GM12864 (cell line): Measurements from ENCODE around the gene ZNF57.

Experiments
- DNase-seq: peaks from one replicate; pipeline ENCODE4 v3.0.0-alpha.2; 2011; ENCODE audit warnings: low read depth
- H3K4me3 ChIP-seq: 2 replicates; pipeline ENCODE4 v1.5.1; 2011; ENCODE audit warnings: mild to moderate bottlenecking, low read depth, low read length, control low read depth
- TF ChIP-seq, protein P1 (sequence below): IDR thresholded peaks from 2 replicates; pipeline ENCODE4 v1.5.1; 2011; ENCODE audit warnings: low read depth, mild to moderate bottlenecking, moderate library complexity, low read length, control low read depth, inconsistent platforms; ENCODE audit errors: missing control alignments

ZNF57 gene

DNA sequence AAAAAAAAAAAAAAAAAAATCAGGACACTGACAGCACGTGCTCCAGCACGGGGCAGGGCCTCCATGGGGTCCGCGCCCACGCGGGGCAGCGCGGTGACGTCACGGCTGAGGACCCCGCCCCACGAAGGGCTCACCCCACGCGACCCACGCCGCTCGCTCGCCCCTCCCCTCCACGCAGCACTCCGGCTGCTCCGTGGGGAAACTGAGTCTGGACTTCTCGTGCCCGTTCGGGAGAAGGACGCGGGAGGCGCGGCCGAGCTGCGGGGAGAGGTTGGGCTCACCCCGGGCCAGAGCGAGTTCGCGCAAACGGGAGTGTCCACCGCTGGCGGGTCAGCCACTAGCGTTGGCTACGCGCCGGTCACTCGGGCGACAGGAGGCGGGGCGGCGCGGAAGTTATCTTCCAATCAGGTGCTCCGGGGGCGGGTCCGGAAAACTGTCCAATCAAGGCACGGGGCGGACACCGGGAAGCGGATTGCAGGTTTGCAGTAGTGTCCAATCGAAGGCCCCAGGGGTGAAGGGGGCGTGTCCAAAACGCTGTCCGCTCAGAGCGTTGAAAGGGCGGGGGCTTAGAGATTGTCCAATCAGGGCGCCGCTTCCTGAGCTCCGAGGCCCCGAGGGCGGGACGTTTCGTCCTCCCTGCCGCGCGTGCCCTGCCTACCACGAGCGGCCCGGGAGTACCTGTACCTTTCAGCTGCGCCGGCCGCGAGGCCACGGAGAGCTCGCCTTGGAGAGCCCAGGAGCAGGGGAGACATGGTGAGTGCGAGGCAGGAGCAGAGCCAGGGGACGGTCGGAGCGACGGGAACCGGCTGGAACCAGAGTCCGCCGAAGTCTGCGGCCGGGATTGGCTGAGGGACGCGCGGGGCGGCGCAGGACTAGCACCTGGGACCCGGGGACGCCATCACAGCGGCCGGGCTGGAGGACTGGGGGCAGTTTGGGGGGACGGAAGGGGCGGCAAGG, at the start of gene ZNF57:
ZNF57 (plus strand) TSS at position 633 of the 957 bp plus-strand sequence; CDS start at position 751, 118 bp downstream.
- TF ChIP-seq, protein P1, sequence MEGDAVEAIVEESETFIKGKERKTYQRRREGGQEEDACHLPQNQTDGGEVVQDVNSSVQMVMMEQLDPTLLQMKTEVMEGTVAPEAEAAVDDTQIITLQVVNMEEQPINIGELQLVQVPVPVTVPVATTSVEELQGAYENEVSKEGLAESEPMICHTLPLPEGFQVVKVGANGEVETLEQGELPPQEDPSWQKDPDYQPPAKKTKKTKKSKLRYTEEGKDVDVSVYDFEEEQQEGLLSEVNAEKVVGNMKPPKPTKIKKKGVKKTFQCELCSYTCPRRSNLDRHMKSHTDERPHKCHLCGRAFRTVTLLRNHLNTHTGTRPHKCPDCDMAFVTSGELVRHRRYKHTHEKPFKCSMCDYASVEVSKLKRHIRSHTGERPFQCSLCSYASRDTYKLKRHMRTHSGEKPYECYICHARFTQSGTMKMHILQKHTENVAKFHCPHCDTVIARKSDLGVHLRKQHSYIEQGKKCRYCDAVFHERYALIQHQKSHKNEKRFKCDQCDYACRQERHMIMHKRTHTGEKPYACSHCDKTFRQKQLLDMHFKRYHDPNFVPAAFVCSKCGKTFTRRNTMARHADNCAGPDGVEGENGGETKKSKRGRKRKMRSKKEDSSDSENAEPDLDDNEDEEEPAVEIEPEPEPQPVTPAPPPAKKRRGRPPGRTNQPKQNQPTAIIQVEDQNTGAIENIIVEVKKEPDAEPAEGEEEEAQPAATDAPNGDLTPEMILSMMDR: no peak
- H3K4me3 ChIP-seq: peak within 1 kb of the TSS; percentile 71

DNA sequence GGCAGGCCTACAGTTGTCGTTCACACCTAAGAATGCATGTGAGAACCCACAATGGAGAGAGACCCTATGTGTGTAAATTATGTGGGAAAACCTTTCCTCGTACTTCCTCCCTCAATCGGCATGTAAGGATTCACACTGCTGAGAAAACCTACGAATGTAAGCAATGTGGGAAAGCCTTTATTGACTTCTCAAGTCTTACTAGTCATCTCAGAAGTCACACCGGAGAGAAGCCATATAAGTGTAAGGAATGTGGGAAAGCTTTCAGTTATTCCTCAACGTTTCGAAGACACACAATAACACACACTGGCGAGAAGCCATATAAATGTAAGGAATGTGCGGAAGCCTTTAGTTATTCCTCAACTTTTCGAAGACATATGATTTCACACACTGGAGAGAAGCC, 48.1 kb upstream of the ZNF57 start:
- no peak for DNase-seq
- no peak overlapping the region for H3K4me3 ChIP-seq
- TF ChIP-seq, protein P1: no peak

More for the DNA sequence above, at the start of gene ZNF57:
- DNase-seq: peak; percentile 92

DNA sequence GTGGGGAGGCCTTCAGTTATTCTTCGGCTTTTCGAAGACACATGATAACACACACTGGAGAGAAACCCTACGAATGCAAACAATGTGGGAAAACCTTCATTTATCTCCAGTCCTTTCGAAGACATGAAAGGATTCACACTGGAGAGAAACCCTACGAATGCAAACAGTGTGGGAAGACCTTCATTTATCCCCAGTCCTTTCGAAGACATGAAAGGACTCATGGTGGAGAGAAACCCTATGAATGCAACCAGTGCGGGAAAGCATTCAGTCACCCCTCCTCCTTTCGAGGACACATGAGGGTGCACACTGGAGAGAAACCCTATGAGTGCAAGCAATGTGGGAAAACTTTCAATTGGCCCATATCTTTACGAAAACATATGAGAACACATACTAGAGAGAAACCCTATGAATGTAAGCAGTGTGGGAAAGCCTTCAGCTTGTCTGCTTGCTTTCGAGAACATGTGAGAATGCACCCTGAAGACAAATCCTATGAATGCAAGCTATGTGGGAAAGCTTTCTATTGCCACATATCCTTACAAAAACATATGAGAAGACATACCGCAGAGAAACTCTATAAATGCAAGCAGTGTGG, 47.6 kb upstream of the ZNF57 start:
- no peak for DNase-seq
- no peak overlapping the region for H3K4me3 ChIP-seq
- TF ChIP-seq, protein P1: no peak

DNA sequence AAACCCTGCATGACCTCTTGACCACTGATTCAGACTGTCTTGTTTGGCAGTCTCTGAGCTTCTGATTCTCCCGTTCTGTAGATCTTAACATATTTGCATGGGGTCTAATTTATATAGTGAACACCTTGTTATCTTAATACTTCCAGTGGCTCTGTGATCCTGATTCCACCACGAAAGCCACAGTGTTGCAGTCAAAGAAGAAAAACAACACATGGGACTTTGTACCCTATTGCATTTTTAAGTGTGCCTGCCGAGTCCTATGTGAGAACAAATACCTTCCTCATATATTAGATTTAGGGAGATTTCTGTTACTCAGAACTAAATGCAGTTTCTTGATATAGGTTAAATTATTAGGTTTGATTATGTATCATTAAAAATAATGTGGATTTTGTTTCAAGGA, 45.9 kb upstream of the ZNF57 start:
- TF ChIP-seq, protein P1: no peak
- H3K4me3 ChIP-seq: no peak overlapping the region
- no peak for DNase-seq

DNA sequence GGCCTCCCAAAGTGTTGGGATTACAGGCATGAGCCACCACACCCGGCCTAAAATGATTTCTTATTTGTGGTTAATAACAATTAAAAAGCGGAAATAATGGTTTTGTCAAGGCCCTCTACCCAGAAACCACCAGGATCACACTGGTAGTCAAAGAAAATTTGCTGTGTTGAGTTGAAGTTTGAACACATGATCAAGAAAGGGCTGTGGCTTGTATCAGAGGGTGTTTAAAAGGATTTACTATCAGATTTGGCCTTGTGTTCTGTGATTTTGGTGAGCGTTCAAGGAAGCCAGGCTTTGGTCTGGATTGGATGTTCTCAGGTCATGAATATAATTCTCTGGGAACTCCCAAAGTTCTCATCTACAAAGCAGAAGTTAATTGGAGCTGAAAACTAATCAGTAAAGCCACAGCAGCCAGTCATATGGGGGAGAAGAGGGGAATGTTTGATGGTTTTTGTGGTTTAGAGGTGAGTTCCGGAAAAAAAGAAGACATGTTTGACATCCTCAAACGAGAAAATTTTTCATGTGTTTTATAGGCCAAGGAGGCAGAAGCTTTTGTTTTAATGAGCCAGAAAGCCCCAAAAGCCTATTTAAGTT, 44.2 kb upstream of the ZNF57 start:
- TF ChIP-seq, protein P1: no peak
- no peak overlapping the region for H3K4me3 ChIP-seq
- no peak for DNase-seq

DNA sequence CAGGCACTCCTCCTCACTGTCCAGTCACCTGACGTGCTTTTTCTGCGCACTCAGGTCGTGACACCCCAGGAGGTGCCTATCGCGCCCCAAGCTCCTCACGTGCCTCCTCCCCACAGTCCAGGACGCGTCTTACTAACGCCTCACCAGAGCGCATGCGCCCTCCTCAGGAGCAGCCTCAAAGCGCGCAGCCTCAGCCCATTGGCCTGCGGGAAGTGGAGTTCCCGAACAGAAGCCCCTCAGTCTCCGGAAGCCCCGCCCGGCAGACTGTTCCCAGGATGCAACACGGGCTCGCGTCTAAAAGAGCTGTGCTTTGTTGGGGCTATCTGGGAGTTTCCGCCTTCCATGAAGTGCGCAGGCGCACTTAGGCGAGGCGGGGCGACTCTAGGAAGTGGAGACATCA, 41.9 kb upstream of the ZNF57 start:
- DNase-seq: no peak
- TF ChIP-seq, protein P1: no peak
- no peak overlapping the region for H3K4me3 ChIP-seq
